Heart right ventricle (tissue), 16 donors: Measurements from ENCODE around the gene OR12D3. TPM values are rescaled to one million over a fixed set of nuclear protein-coding genes. Genes with fewer than 3 reads are reported as not detected.

Experiments used
- ATAC-seq, 8 donors: fragments of 200-7000 bp; cut with Tn5 transposase; one replicate each; pipeline ENCODE4 v1.9.1; 2020; ENCODE audit warnings: mild to moderate bottlenecking in 8 of 8, moderate library complexity in 8 of 8, moderate number of reproducible peaks in 1 of 8
- DNase-seq, 2 donors: peaks; one replicate each; pipeline ENCODE4 v3.0.0-alpha.2; 2020
- H3K27ac ChIP-seq, 10 donors: fragments of 200-600 bp; sonication (generic) in 2 of 10; one replicate each; pipeline versions ENCODE4 v1.5.0 to v1.8.0; 2020 to 2022; ENCODE audit warnings: mild to moderate bottlenecking in 3 of 10
- H3K27me3 ChIP-seq, 7 donors: fragments of 200-600 bp; one replicate each; pipeline ENCODE4 v1.8.0; 2021 to 2022; ENCODE audit warnings: mild to moderate bottlenecking in 2 of 7
- H3K36me3 ChIP-seq, 9 donors: fragments of 200-600 bp; sonication (generic) in 1 of 9; one replicate each; pipeline versions ENCODE4 v1.5.0 to v1.8.0; 2020 to 2022; ENCODE audit warnings: mild to moderate bottlenecking in 2 of 9
- H3K4me1 ChIP-seq, 9 donors: fragments of 200-600 bp; sonication (generic) in 1 of 9; one replicate each; pipeline versions ENCODE4 v1.5.0 to v1.8.0; 2020 to 2022; ENCODE audit warnings: mild to moderate bottlenecking in 4 of 9
- H3K4me3 ChIP-seq, 10 donors: fragments of 200-600 bp; sonication (generic) in 2 of 10; one replicate each; pipeline versions ENCODE4 v1.5.0 to v1.8.0; 2020 to 2022; ENCODE audit warnings: mild to moderate bottlenecking in 7 of 10, moderate library complexity in 2 of 10
- H3K9me3 ChIP-seq, 11 donors: fragments of 200-600 bp in 10 of 11; sonication (generic) in 2 of 11; one replicate each; pipeline versions ENCODE4 v1.5.0 to v1.8.0; 2013 to 2022; ENCODE audit warnings: mild to moderate bottlenecking in 2 of 11, control low read depth in 1 of 11, moderate library complexity in 1 of 11
- CTCF ChIP-seq, 9 donors: fragments of 200-600 bp; sonication (generic) in 2 of 9; IDR thresholded peaks; one replicate each; pipeline versions ENCODE4 v1.5.0 to v1.8.0; 2021 to 2022; ENCODE audit warnings: antibody characterized with exemption in 9 of 9, mild to moderate bottlenecking in 5 of 9, moderate library complexity in 1 of 9
- WGBS, 2 donors: extraction: QIAGEN DNeasy Blood & Tissue Kit; methylation state at CpG; one replicate each; pipeline ENCODE4 v1.1.7; 2013; ENCODE audit warnings: inconsistent platforms in 1 of 2; 5-methylcytosine and 5-hydroxymethylcytosine counted together
- intact Hi-C, 10 donors: fragments of 100-400 bp; cut with DNase I; formaldehyde crosslinking; loops; one replicate each; pipeline versions ENCODE4 v1.11.1 to v1.14.2; 2022
- long read RNA-seq, 3 donors: library from polyadenylated mRNA; unstranded; transcript quantifications; one replicate each; pipeline ENCODE4 v2.0.0, GENCODE V29; 2020 to 2021
- polyA plus RNA-seq, 2 donors: library from polyadenylated mRNA; stranded (reverse); fragments of 200-250 nt; gene quantifications; one replicate each; pipeline ENCODE4 v1.2.3, GENCODE V29; 2013
- total RNA-seq, 10 donors: library from RNA; stranded (reverse); fragmentation: NEBNext Ultra II Directional in 3 of 10; extraction: Animal tissue kit (Norgen Biotek cat#: 25700) in 3 of 10; gene quantifications; one replicate each; pipeline versions ENCODE4 v1.2.1 to v1.2.4, GENCODE V29; 2021 to 2023
- donor health status: Arrhythmogenic right ventricular cardiomyopathy.
- donor health status: ischemic (EF 13 %, LVEDD 7.1; RV severe dilation, severe dysfunction).
- donor health status: healthy with polysubstance abuse.
- donor health status: DM: no; HTN: yes; CAD: no.
- donor health status: DM: no; HTN: no; CAD: no.
- donor health status: ischemic (EF 25% LVEDD 6.9; RV normal size, moderate dysfunction).
- donor health status: ischemic (EF 25% LVEDD 5.7; RV mildly dilated, moderate dysfunction).
- donor health status: healthy.
- donor health status: DM: yes; HTN: yes; CAD: no.
- donor health status: Ischemic cardiomyopathy.
- donor health status: ischemic (EF 35%, LVEDD 5.7; RV mildly dilated, moderate dysfunction).
- donor health status: nonischemic (EF 11% LVEDD 7.7; RV severe dilation, severe dysfunction).
- donor health status: DM: yes; HTN: yes; CAD: no.
- donor health status: PGD.
- donor health status: ischemic (EF 29% LVEDD 5.4; RV normal size, mild dysfunction).
- donor health status: nonischemic (EF 23%, LVEDD 6.1; RV moderate dilation, normal function).

OR12D3 gene
- total RNA-seq (not detected), polyA plus RNA-seq (not detected)
- long read RNA-seq, donor 1, result 0 reads
- long read RNA-seq, donor 2, result 0 reads
- long read RNA-seq, donor 3, result 0 reads

- TF ChIP-seq CTCF (IDR thresholded peaks at IDR 0.05), result no peak
- intact Hi-C loops, result no loop called here
- peaks cover 0 to 5% (median 0%) of the 10 kb centered on the region in 7 donors for H3K27me3 ChIP-seq
- no peak within 1 kb of the TSS for H3K27ac ChIP-seq
- WGBS, 2 donors, result 81 to 93% methylated on average over 1 of the region's 1 CpG
- no peaks in the 10 kb centered on the region for H3K4me1 ChIP-seq
- no peaks in the 10 kb centered on the region for H3K9me3 ChIP-seq
- ATAC-seq, result no peak
- DNase-seq, result no peak
- H3K4me3 ChIP-seq, result no peak within 1 kb of the TSS
- H3K36me3 ChIP-seq, result no peaks in the 10 kb centered on the region
These were observed at the start of gene OR12D3 for GRCh38 chr6:29375191-29375590. Gene OR12D3 (minus strand): TSS chr6:29375291. CDS start chr6:29375287, 4 bp downstream.

GRCh38 chr6:29424575-29424974 lies 49.5 kb upstream of the OR12D3 start:
- no peaks in the 10 kb centered on the region for H3K4me1 ChIP-seq
- no peak overlapping the region for H3K4me3 ChIP-seq
- H3K27me3 ChIP-seq, result peaks cover 0 to 8% (median 0%) of the 10 kb centered on the region in 7 donors
- intact Hi-C loops, result no loop called here
- H3K36me3 ChIP-seq, result no peaks in the 10 kb centered on the region
- no peak for DNase-seq
- ATAC-seq, result no peak
- H3K9me3 ChIP-seq, result peaks cover 0 to 13% (median 0%) of the 10 kb centered on the region in 11 donors
- 26 to 28% methylated on average over 2 of the region's 2 CpGs for WGBS, 2 donors
- no peak for TF ChIP-seq CTCF (IDR thresholded peaks at IDR 0.05)
- no peak overlapping the region for H3K27ac ChIP-seq

- WGBS, 2 donors, result 86 to 87% methylated on average over 2 of the region's 2 CpGs
- peaks cover 0 to 8% (median 0%) of the 10 kb centered on the region in 7 donors for H3K27me3 ChIP-seq
- H3K36me3 ChIP-seq, result no peaks in the 10 kb centered on the region
- DNase-seq (no peak), ATAC-seq (no peak)
- H3K4me1 ChIP-seq, result no peaks in the 10 kb centered on the region
- no peak for TF ChIP-seq CTCF (IDR thresholded peaks at IDR 0.05)
- H3K9me3 ChIP-seq, result peaks cover 0 to 13% (median 0%) of the 10 kb centered on the region in 11 donors
- intact Hi-C loops, result no loop called here
- no peak overlapping the region for H3K27ac ChIP-seq
- no peak overlapping the region for H3K4me3 ChIP-seq
These were observed 49.1 kb upstream of the OR12D3 start for GRCh38 chr6:29424168-29424567.

GRCh38 chr6:29419516-29419915 lies 44.4 kb upstream of the OR12D3 start:
- no peak for TF ChIP-seq CTCF (IDR thresholded peaks at IDR 0.05)
- no peak for ATAC-seq
- H3K9me3 ChIP-seq, result peaks cover 0 to 13% (median 0%) of the 10 kb centered on the region in 11 donors
- WGBS, 2 donors, result 56 to 83% methylated on average over 3 of the region's 3 CpGs
- intact Hi-C loops, result no loop called here
- H3K4me1 ChIP-seq, result no peaks in the 10 kb centered on the region
- no peak overlapping the region for H3K27ac ChIP-seq
- H3K36me3 ChIP-seq, result no peaks in the 10 kb centered on the region
- no peak for DNase-seq
- H3K4me3 ChIP-seq, result no peak overlapping the region
- peaks cover 0 to 3% (median 0%) of the 10 kb centered on the region in 7 donors for H3K27me3 ChIP-seq
